ENCODE results near the gene NPL. TPM values are rescaled to one million over a fixed set of nuclear protein-coding genes. Genes with fewer than 3 reads are reported as not detected.

NPL gene
- total RNA-seq, 1 donor from 2014 or later = 2.3 TPM

DNA sequence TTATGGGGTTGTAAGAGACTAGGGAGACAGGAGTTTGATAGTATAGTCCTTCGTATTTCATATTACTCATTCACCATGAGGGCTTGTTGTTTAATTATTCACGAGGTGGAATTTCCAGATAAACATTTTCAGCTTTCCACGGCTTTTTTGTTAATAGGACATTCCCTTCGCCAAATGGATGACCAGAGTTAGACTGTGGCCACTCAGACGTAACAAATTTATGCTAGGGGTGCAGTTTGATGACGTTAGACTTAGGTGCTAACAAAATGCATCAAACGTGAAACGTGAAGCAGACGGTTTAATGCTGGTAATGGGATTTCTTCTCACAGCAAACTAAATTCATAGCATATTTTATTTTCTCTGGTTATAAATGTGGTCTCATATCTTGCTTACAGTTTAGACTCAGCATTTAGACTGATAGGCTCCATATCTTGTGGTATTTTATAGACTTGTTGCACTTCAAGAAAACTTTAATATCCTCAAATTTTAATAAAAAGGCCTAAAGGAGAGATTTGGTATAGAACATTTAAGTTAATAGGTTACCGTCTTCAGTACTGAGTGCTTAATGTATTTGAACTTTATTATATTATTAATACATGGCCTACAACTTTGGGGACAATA lies 51.9 kb downstream of the NPL start:
- peaks cover 9% of the 10 kb centered on the region for H3K27me3 Mint-ChIP-seq (ENCODE audit: unreplicated experiment)
- H3K9me3 Mint-ChIP-seq (ENCODE audit: unreplicated experiment) = peaks cover 14% of the 10 kb centered on the region

DNA sequence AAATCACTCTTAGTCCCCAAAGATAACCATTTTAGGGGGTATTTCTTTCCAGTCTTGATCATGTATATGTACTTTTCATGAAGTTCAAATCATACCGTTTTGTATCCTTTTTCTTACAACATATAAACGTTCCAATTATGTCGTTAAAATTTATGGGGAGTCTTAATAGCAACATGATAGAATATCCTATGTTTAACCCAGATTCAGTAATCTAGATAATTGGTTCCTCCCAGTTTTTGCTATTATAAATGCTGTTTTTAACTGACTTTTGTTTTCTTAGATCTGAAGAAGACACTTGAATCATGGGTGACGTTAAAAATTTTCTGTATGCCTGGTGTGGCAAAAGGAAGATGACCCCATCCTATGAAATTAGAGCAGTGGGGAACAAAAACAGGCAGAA lies 52.7 kb downstream of the NPL start:
- DNase-seq = no peak
- TF ChIP-seq, protein P1, sequence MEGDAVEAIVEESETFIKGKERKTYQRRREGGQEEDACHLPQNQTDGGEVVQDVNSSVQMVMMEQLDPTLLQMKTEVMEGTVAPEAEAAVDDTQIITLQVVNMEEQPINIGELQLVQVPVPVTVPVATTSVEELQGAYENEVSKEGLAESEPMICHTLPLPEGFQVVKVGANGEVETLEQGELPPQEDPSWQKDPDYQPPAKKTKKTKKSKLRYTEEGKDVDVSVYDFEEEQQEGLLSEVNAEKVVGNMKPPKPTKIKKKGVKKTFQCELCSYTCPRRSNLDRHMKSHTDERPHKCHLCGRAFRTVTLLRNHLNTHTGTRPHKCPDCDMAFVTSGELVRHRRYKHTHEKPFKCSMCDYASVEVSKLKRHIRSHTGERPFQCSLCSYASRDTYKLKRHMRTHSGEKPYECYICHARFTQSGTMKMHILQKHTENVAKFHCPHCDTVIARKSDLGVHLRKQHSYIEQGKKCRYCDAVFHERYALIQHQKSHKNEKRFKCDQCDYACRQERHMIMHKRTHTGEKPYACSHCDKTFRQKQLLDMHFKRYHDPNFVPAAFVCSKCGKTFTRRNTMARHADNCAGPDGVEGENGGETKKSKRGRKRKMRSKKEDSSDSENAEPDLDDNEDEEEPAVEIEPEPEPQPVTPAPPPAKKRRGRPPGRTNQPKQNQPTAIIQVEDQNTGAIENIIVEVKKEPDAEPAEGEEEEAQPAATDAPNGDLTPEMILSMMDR (IDR thresholded peaks at IDR 0.05; ENCODE audit: partially characterized antibody, unreplicated experiment) = no peak
- Mint-ChIP-seq H3K27ac (ENCODE audit: unreplicated experiment) (no peak overlapping the region), H3K27me3 (ENCODE audit: unreplicated experiment) (peaks cover 9% of the 10 kb centered on the region), H3K4me3 (ENCODE audit: unreplicated experiment) (peak overlapping the region; percentile 51), H3K4me1 (ENCODE audit: low read depth, unreplicated experiment) (peaks cover 14% of the 10 kb centered on the region), H3K36me3 (ENCODE audit: unreplicated experiment) (no peaks in the 10 kb centered on the region), H3K9me3 (ENCODE audit: unreplicated experiment) (peaks cover 14% of the 10 kb centered on the region)

More for the DNA sequence above, 51.9 kb downstream of the NPL start:
- peaks cover 14% of the 10 kb centered on the region for H3K4me1 Mint-ChIP-seq (ENCODE audit: low read depth, unreplicated experiment)
- peak overlapping the region; percentile 12 for H3K27ac Mint-ChIP-seq (ENCODE audit: unreplicated experiment)
- TF ChIP-seq, protein P1 (IDR thresholded peaks at IDR 0.05; ENCODE audit: partially characterized antibody, unreplicated experiment) = no peak
- no peak for DNase-seq
- peak overlapping the region; percentile 98 for H3K4me3 Mint-ChIP-seq (ENCODE audit: unreplicated experiment)
- no peaks in the 10 kb centered on the region for H3K36me3 Mint-ChIP-seq (ENCODE audit: unreplicated experiment)

DNA sequence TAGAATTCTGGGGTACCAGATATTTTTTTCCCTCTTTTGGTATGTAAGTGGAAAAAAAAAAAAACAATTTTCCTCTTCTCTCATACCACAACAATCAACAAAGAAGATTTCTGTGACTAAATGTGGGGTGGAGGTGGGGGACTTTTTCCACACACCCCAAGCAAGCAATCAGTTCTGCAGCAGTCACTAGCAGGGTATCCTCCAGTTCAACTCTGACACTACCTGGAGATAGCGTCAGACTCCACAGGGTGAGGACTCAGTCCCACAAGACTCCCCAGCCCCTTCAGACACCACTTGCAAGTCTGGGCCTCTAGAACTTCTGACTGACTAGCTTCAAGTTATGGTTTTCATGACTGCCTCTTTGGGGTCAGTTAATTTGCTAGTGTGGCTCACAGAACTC lies 55.8 kb downstream of the NPL start:
- Mint-ChIP-seq H3K9me3 (ENCODE audit: unreplicated experiment) (peaks cover 6% of the 10 kb centered on the region), H3K4me3 (ENCODE audit: unreplicated experiment) (no peak overlapping the region), H3K4me1 (ENCODE audit: low read depth, unreplicated experiment) (peaks cover 14% of the 10 kb centered on the region), H3K27ac (ENCODE audit: unreplicated experiment) (no peak overlapping the region), H3K27me3 (ENCODE audit: unreplicated experiment) (peaks cover 4% of the 10 kb centered on the region), H3K36me3 (ENCODE audit: unreplicated experiment) (no peaks in the 10 kb centered on the region)
- no peak for DNase-seq
- TF ChIP-seq, protein P1 (IDR thresholded peaks at IDR 0.05; ENCODE audit: partially characterized antibody, unreplicated experiment) = no peak

DNA sequence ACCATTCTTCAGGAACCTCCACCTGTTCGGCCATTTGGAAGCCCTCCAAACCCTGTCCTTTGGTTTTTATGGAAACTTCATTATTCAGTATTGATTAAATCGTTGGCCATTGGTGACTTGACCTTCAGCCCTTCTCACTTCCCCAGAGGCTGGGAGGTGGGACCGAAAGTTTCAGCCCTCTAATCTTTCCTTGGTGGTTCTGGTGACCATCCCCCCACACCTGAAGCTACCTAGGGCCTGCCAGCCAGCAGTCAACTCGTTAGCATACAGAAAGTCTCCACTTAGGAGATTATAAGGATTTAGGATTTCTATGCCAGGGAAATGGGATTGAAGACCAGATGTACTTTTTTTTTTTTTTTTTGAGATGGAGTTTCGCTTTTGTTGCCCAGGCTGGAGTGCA lies 56.3 kb downstream of the NPL start:
- no peak for DNase-seq
- Mint-ChIP-seq H3K4me1 (ENCODE audit: low read depth, unreplicated experiment) (peaks cover 10% of the 10 kb centered on the region), H3K36me3 (ENCODE audit: unreplicated experiment) (no peaks in the 10 kb centered on the region), H3K9me3 (ENCODE audit: unreplicated experiment) (peaks cover 2% of the 10 kb centered on the region), H3K27ac (ENCODE audit: unreplicated experiment) (no peak overlapping the region), H3K4me3 (ENCODE audit: unreplicated experiment) (no peak overlapping the region), H3K27me3 (ENCODE audit: unreplicated experiment) (no peaks in the 10 kb centered on the region)
- TF ChIP-seq, protein P1 (IDR thresholded peaks at IDR 0.05; ENCODE audit: partially characterized antibody, unreplicated experiment) = no peak

DNA sequence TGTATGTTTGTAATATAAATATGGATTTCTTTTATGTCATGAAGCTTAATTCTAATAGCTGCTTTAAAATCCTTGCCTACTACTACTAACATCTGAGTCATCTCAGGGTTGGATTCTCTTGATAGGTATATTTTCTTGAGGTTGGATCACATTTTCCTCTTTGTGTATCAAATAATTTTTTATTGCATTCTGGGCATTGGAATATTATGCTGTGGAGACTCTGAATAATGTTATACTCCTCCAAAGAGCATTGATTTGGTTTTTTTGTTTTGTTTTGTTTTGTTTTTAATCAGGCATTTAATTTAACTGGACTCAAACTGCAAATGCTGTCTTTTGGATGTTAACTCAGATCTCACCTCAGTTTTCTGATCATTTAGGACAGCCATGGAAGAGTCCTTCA lies 57.5 kb downstream of the NPL start:
- no peak overlapping the region for H3K27ac Mint-ChIP-seq (ENCODE audit: unreplicated experiment)
- H3K36me3 Mint-ChIP-seq (ENCODE audit: unreplicated experiment) = no peaks in the 10 kb centered on the region
- TF ChIP-seq, protein P1 (IDR thresholded peaks at IDR 0.05; ENCODE audit: partially characterized antibody, unreplicated experiment) = no peak
- DNase-seq = no peak
- H3K4me3 Mint-ChIP-seq (ENCODE audit: unreplicated experiment) = no peak overlapping the region
- peaks cover 3% of the 10 kb centered on the region for H3K4me1 Mint-ChIP-seq (ENCODE audit: low read depth, unreplicated experiment)
- H3K9me3 Mint-ChIP-seq (ENCODE audit: unreplicated experiment) = peaks cover 2% of the 10 kb centered on the region
- no peaks in the 10 kb centered on the region for H3K27me3 Mint-ChIP-seq (ENCODE audit: unreplicated experiment)

Data from glutamatergic neuron (in vitro differentiated cells).